Testis (tissue), 3 donors: ENCODE data around the gene ARHGAP44. TPM values are rescaled to one million over a fixed set of nuclear protein-coding genes. Genes with fewer than 3 reads are reported as not detected.

Source experiments
- DNase-seq: peaks from one replicate; pipeline ENCODE4 v3.0.0-alpha.2; 2019
- H3K27ac ChIP-seq, 2 donors: fragments of 200-600 bp; sonication (generic); one replicate each; pipeline ENCODE4 v1.5.1; 2019
- H3K27me3 ChIP-seq: fragments of 200-600 bp; sonication (generic); one replicate; pipeline ENCODE4 v1.5.1; 2019
- H3K36me3 ChIP-seq: fragments of 200-600 bp; sonication (generic); one replicate; pipeline ENCODE4 v1.5.1; 2017; ENCODE audit warnings: low read depth; ENCODE audit errors: missing control alignments
- H3K4me1 ChIP-seq: fragments of 200-600 bp; sonication (generic); one replicate; pipeline ENCODE4 v1.5.1; 2019
- H3K4me3 ChIP-seq, 2 donors: fragments of 200-600 bp; sonication (generic); one replicate each; pipeline ENCODE4 v1.5.1; 2017 to 2019
- H3K9me3 ChIP-seq: fragments of 200-600 bp; sonication (generic); one replicate; pipeline ENCODE4 v1.5.1; 2017
- CTCF ChIP-seq, 3 experiments: fragments of 450-650 bp in 2 of 3; fragments of 200-600 bp in 1 of 3; sonication (generic) in 1 of 3; IDR thresholded peaks; one replicate each; pipeline ENCODE4 v1.5.1; 2016 to 2019; ENCODE audit warnings: antibody characterized with exemption in 3 of 3, mild to moderate bottlenecking in 2 of 3, moderate library complexity in 1 of 3
- POLR2A ChIP-seq: fragments of 450-650 bp; IDR thresholded peaks from one replicate; pipeline ENCODE4 v1.6.1; 2017; ENCODE audit warnings: antibody characterized with exemption, mild to moderate bottlenecking, moderate library complexity
- WGBS, 2 donors: methylation state at CpG; one replicate each; pipeline ENCODE4 v1.1.5; 2018; 5-methylcytosine and 5-hydroxymethylcytosine counted together
- intact Hi-C: fragments of 100-400 bp; cut with DNase I; formaldehyde crosslinking; loops from one replicate; pipeline ENCODE4 v1.15.1; 2023; ENCODE audit warnings: low total_unique reads
- polyA plus RNA-seq: library from polyadenylated mRNA; stranded (reverse); fragments of 350-450 nt; fragmentation: Illumina TruSeq; extraction: RNeasy Lipid Tissue Mini Kit (QIAGEN cat#74804); gene quantifications from one replicate; pipeline ENCODE4 v1.2.3, GENCODE V29; 2014; ENCODE audit warnings: low read depth, low replicate concordance; ENCODE audit not compliant: insufficient read depth
- total RNA-seq, 2 donors: library from RNA; depleted of rRNA; stranded (reverse); fragments of >200 nt; gene quantifications; one replicate each; pipeline ENCODE4 v1.2.3, GENCODE V29; 2016

Gene ARHGAP44
- total and polyA plus RNA-seq, 3 donors from 2014 or later, result 9.3 to 11.3 (median 11.0) TPM

GRCh38 chr17:12995896-12996295, 206.6 kb downstream of the ARHGAP44 start:
- H3K9me3 ChIP-seq, result no peaks in the 10 kb centered on the region
- H3K27me3 ChIP-seq, result no peaks in the 10 kb centered on the region
- intact Hi-C loops, result no loop called here
- H3K4me1 ChIP-seq, result no peaks in the 10 kb centered on the region
- no peak overlapping the region for H3K4me3 ChIP-seq
- no peak overlapping the region for H3K27ac ChIP-seq
- H3K36me3 ChIP-seq, result peaks cover under 1% of the 10 kb centered on the region
- TF ChIP-seq CTCF (IDR thresholded peaks at IDR 0.05) (no peak), POLR2A (no peak)
- DNase-seq, result no peak
- 93 to 94% methylated on average over 16 to 19 of the region's 19 CpGs for WGBS, 2 donors

GRCh38 chr17:12996357-12996756, 207.1 kb downstream of the ARHGAP44 start:
- no peak overlapping the region for H3K27ac ChIP-seq
- H3K4me1 ChIP-seq, result no peaks in the 10 kb centered on the region
- H3K27me3 ChIP-seq, result no peaks in the 10 kb centered on the region
- DNase-seq, result no peak
- peaks cover 5% of the 10 kb centered on the region for H3K36me3 ChIP-seq
- intact Hi-C loops, result no loop called here
- WGBS, 2 donors, result 91 to 93% methylated on average over 10 of the region's 10 CpGs
- no peaks in the 10 kb centered on the region for H3K9me3 ChIP-seq
- TF ChIP-seq CTCF (IDR thresholded peaks at IDR 0.05), result no peak
- TF ChIP-seq POLR2A, result no peak
- H3K4me3 ChIP-seq, result no peak overlapping the region

- no peak overlapping the region for H3K27ac ChIP-seq
- no peaks in the 10 kb centered on the region for H3K4me1 ChIP-seq
- peaks cover 6% of the 10 kb centered on the region for H3K36me3 ChIP-seq
- no peak overlapping the region for H3K4me3 ChIP-seq
- TF ChIP-seq POLR2A (no peak), CTCF (IDR thresholded peaks at IDR 0.05) (no peak)
- no peaks in the 10 kb centered on the region for H3K9me3 ChIP-seq
- 91 to 98% methylated on average over 4 to 5 of the region's 5 CpGs for WGBS, 2 donors
- H3K27me3 ChIP-seq, result no peaks in the 10 kb centered on the region
- intact Hi-C loops, result no loop called here
- DNase-seq, result no peak
Observed at GRCh38 chr17:12996941-12997340, 207.6 kb downstream of the ARHGAP44 start.

GRCh38 chr17:12998461-12998860, 209.2 kb downstream of the ARHGAP44 start:
- intact Hi-C loops, result no loop called here
- no peak for DNase-seq
- Histone ChIP-seq H3K27me3 (no peaks in the 10 kb centered on the region), H3K4me1 (no peaks in the 10 kb centered on the region), H3K9me3 (no peaks in the 10 kb centered on the region), H3K36me3 (peaks cover 6% of the 10 kb centered on the region), H3K4me3 (no peak overlapping the region), H3K27ac (no peak overlapping the region)
- 87 to 95% methylated on average over 8 of the region's 8 CpGs for WGBS, 2 donors
- no peak for TF ChIP-seq CTCF (IDR thresholded peaks at IDR 0.05)

GRCh38 chr17:12998874-12999273, 209.6 kb downstream of the ARHGAP44 start:
- intact Hi-C loops, result no loop called here
- no peak for DNase-seq
- no peak overlapping the region for H3K4me3 ChIP-seq
- peaks cover 6% of the 10 kb centered on the region for H3K36me3 ChIP-seq
- H3K27ac ChIP-seq, result no peak overlapping the region
- no peaks in the 10 kb centered on the region for H3K9me3 ChIP-seq
- WGBS, 2 donors, result 90 to 98% methylated on average over 5 of the region's 5 CpGs
- no peaks in the 10 kb centered on the region for H3K4me1 ChIP-seq
- TF ChIP-seq CTCF (IDR thresholded peaks at IDR 0.05) (no peak), POLR2A (no peak)
- no peaks in the 10 kb centered on the region for H3K27me3 ChIP-seq
